Mucosa of descending colon (tissue), 3 donors: Measurements from ENCODE around the gene NKX3-2. TPM values are rescaled to one million over a fixed set of nuclear protein-coding genes. Genes with fewer than 3 reads are reported as not detected.
"Not testable (repeated sequence)": the region's sequence is repeated elsewhere in the genome, so short reads cannot be mapped to it uniquely, and the experiment has no call there.

ENCODE experiments used
- ATAC-seq: fragments of 200-7000 bp; cut with Tn5 transposase; one replicate; pipeline ENCODE4 v1.9.1; 2020; ENCODE audit warnings: mild to moderate bottlenecking, moderate library complexity
- DNase-seq, 3 donors: peaks; one replicate each; pipeline ENCODE4 v3.0.0-alpha.2; 2020
- H3K36me3 ChIP-seq: fragments of 200-600 bp; one replicate; pipeline ENCODE4 v1.8.0; 2021; ENCODE audit warnings: low read depth, mild to moderate bottlenecking
- H3K4me1 ChIP-seq: fragments of 200-600 bp; one replicate; pipeline ENCODE4 v1.8.0; 2021; ENCODE audit warnings: low read depth, mild to moderate bottlenecking
- H3K4me3 ChIP-seq: fragments of 200-600 bp; one replicate; pipeline ENCODE4 v1.8.0; 2021; ENCODE audit warnings: mild to moderate bottlenecking
- H3K9me3 ChIP-seq: fragments of 200-600 bp; one replicate; pipeline ENCODE4 v1.8.0; 2021; ENCODE audit warnings: mild to moderate bottlenecking
- CTCF ChIP-seq: fragments of 200-600 bp; IDR thresholded peaks from one replicate; pipeline ENCODE4 v1.8.0; 2022; ENCODE audit warnings: antibody characterized with exemption, mild to moderate bottlenecking
- intact Hi-C, 2 donors: fragments of 100-400 bp; cut with DNase I in 1 of 2; cut with micrococcal nuclease in 1 of 2; formaldehyde crosslinking; loops; one replicate each; pipeline versions ENCODE4 v1.11.0 to v1.11.1; 2022; cut with DNase I, micrococcal nuclease
- total RNA-seq, 3 donors: library from RNA; stranded (reverse); fragmentation: NEBNext Ultra II Directional in 2 of 3; extraction: Animal tissue kit (Norgen Biotek cat#: 25700) in 2 of 3; gene quantifications; one replicate each; pipeline versions ENCODE4 v1.2.1 to v1.2.4, GENCODE V29; 2021 to 2023
- donor health status: DM: no; HTN: no; CAD: no; lungs with moderate emphysema.
- donor health status: DM: no; HTN: no; CAD: no.
- donor health status: DM: no; HTN: yes; CAD: no.

The NKX3-2 gene
- total RNA-seq, 3 donors from 2014 or later, result 0.61 to 26.3 (median 0.72) TPM

GRCh38 chr4:13580036-13580435 lies 35.7 kb upstream of the NKX3-2 start:
- no peaks in the 10 kb centered on the region for H3K4me1 ChIP-seq
- no peak for DNase-seq

GRCh38 chr4:13577660-13578059 lies 33.4 kb upstream of the NKX3-2 start:
- intact Hi-C loops, result no loop called here
- no peak overlapping the region for H3K4me3 ChIP-seq
- no peaks in the 10 kb centered on the region for H3K4me1 ChIP-seq
- no peak for ATAC-seq
- H3K9me3 ChIP-seq, result no peaks in the 10 kb centered on the region
- H3K36me3 ChIP-seq, result peaks cover 13% of the 10 kb centered on the region
- no peak for TF ChIP-seq CTCF
- DNase-seq, result no peak

More at GRCh38 chr4:13580036-13580435, 35.7 kb upstream of the NKX3-2 start:
- Histone ChIP-seq H3K36me3 (peaks cover 13% of the 10 kb centered on the region), H3K9me3 (no peaks in the 10 kb centered on the region), H3K4me3 (no peak overlapping the region)
- no peak for TF ChIP-seq CTCF
- intact Hi-C loops, result no loop called here
- no peak for ATAC-seq

- Histone ChIP-seq H3K9me3 (no peaks in the 10 kb centered on the region), H3K4me3 (no peak overlapping the region), H3K4me1 (no peaks in the 10 kb centered on the region), H3K36me3 (peaks cover 4% of the 10 kb centered on the region)
- DNase-seq, result no peak
- intact Hi-C loops, result no loop called here
- no peak for TF ChIP-seq CTCF
- no peak for ATAC-seq
Observed at GRCh38 chr4:13570916-13571315, 26.6 kb upstream of the NKX3-2 start.

- H3K4me1 ChIP-seq, result no peaks in the 10 kb centered on the region
- H3K9me3 ChIP-seq, result no peaks in the 10 kb centered on the region
- intact Hi-C loops, result no loop called here
- DNase-seq (no peak), ATAC-seq (no peak)
- H3K36me3 ChIP-seq, result peaks cover 4% of the 10 kb centered on the region
- no peak overlapping the region for H3K4me3 ChIP-seq
- no peak for TF ChIP-seq CTCF
Observed at GRCh38 chr4:13567125-13567524, 22.8 kb upstream of the NKX3-2 start.

- H3K4me3 ChIP-seq, result no peak overlapping the region
- DNase-seq, result no peak
- no peaks in the 10 kb centered on the region for H3K4me1 ChIP-seq
- no peak for TF ChIP-seq CTCF
- no peaks in the 10 kb centered on the region for H3K36me3 ChIP-seq
- ATAC-seq, result no peak
- intact Hi-C loops, result no loop called here
- H3K9me3 ChIP-seq, result no peaks in the 10 kb centered on the region
Observed at GRCh38 chr4:13562876-13563275, 18.6 kb upstream of the NKX3-2 start.

- DNase-seq (no peak), ATAC-seq (no peak)
- no peaks in the 10 kb centered on the region for H3K9me3 ChIP-seq
- no peak overlapping the region for H3K4me3 ChIP-seq
- H3K36me3 ChIP-seq, result no peaks in the 10 kb centered on the region
- no peak for TF ChIP-seq CTCF
- intact Hi-C loops, result no loop called here
- H3K4me1 ChIP-seq, result no peaks in the 10 kb centered on the region
Observed at GRCh38 chr4:13561673-13562072, 17.4 kb upstream of the NKX3-2 start.

GRCh38 chr4:13560111-13560510 lies 15.8 kb upstream of the NKX3-2 start:
- DNase-seq, H3K9me3 ChIP-seq, H3K36me3 ChIP-seq, ATAC-seq, intact Hi-C loops, H3K4me1 ChIP-seq, H3K4me3 ChIP-seq: not testable (repeated sequence)
